ENCODE data around the gene RPP25. TPM values are rescaled to one million over a fixed set of nuclear protein-coding genes. Genes with fewer than 3 reads are reported as not detected.

Gene RPP25
- total and polyA plus RNA-seq, 4 donors: 2.2 to 3.3 (median 2.3) TPM

DNA sequence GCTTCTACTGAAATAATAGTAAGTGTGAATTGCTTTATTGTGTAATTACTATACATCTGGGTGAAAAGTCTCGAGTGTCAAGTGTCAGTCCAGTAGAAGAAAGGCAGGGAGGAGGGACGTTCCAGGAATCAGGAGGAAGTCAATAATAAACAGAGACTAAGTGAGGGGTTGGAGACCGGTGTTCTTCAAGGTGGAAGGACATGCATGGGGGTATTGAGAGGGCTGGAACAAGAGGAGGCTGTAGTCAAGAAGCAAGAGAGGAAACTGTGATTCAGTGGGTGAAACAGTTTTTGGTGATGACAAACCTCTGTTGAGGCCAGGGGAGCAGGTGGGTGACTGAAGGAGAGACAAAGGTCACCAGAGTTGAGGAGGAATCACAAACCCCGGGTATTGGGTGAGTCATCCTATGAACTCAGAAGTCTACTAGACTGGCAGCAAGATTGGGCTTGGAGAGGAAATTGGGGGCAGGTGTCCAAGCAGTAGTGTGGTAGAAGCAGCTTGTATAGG lies 27.2 kb upstream of the RPP25 start (continued):
- TF ChIP-seq, protein P1, sequence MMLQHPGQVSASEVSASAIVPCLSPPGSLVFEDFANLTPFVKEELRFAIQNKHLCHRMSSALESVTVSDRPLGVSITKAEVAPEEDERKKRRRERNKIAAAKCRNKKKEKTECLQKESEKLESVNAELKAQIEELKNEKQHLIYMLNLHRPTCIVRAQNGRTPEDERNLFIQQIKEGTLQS (IDR thresholded peaks at IDR 0.05): no peak
- TF ChIP-seq SP1 (IDR thresholded peaks at IDR 0.05) (no peak), RAD21 (IDR thresholded peaks at IDR 0.05) (no peak), EGR1 (IDR thresholded peaks at IDR 0.05; ENCODE audit: low read depth in 2 of 2) (no peak), YY1 (IDR thresholded peaks at IDR 0.05) (no peak), NR2F2 (IDR thresholded peaks at IDR 0.05) (no peak), FOXA2 (IDR thresholded peaks at IDR 0.05) (no peak)
- TF ChIP-seq, protein P2, sequence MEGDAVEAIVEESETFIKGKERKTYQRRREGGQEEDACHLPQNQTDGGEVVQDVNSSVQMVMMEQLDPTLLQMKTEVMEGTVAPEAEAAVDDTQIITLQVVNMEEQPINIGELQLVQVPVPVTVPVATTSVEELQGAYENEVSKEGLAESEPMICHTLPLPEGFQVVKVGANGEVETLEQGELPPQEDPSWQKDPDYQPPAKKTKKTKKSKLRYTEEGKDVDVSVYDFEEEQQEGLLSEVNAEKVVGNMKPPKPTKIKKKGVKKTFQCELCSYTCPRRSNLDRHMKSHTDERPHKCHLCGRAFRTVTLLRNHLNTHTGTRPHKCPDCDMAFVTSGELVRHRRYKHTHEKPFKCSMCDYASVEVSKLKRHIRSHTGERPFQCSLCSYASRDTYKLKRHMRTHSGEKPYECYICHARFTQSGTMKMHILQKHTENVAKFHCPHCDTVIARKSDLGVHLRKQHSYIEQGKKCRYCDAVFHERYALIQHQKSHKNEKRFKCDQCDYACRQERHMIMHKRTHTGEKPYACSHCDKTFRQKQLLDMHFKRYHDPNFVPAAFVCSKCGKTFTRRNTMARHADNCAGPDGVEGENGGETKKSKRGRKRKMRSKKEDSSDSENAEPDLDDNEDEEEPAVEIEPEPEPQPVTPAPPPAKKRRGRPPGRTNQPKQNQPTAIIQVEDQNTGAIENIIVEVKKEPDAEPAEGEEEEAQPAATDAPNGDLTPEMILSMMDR (IDR thresholded peaks at IDR 0.05; ENCODE audit: low read depth, low read length, missing input control): no peak

DNA sequence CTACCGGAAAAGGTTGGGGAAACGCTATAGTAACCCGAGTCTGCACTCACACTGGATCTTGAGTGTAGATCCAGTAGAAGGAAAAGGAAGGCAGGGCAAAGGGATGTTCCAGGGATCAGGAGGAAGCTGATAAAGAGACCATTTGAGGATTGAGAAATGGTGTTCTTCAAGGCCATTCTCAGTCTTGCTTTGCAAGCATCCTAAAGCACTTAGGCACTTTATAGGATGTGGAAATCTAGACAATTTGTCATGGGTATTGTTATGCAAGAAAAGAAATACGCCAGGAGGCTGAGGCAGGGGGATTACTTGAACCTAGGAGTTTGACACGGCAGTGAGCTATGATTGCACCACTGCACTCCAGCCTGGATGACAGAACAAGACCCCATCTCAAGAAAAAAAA lies 25.6 kb upstream of the RPP25 start:
- no peaks in the 10 kb centered on the region for H3K4me1 ChIP-seq (ENCODE audit: control insufficient read depth in 4 of 4, insufficient read depth in 4 of 4, low read length in 3 of 4)
- 74% methylated on average over 5 of the region's 5 CpGs for WGBS
- no peak for DNase-seq (ENCODE audit: low spot score)

DNA sequence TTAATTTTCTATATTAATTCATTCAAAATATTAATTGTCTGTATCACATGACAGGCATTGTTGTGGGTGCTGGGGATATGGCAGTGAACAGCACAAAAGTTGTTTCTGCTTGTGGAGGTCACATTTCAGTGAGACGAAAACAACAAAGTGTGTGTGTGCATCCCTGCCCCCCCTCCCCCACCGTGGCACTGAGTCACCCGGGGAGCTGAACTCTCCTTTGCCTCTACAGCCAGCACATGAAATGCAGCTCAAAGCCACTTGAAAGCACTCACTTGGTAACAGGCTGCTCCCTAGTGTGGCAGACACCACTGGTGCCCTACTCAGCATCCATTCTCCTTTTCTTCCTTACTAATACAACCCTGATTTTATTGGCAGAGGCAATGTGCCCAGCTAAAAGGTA lies 21.9 kb upstream of the RPP25 start:
- no peak for DNase-seq (ENCODE audit: low spot score)
- H3K4me3 ChIP-seq (ENCODE audit: low read depth in 1 of 3, low read length in 3 of 3): no peak overlapping the region
- no peaks in the 10 kb centered on the region for H3K4me1 ChIP-seq (ENCODE audit: control insufficient read depth in 4 of 4, insufficient read depth in 4 of 4, low read length in 3 of 4)
- H3K9ac ChIP-seq (ENCODE audit: low read depth in 1 of 2, low read length in 2 of 2): no peak overlapping the region
- H3K27me3 ChIP-seq (ENCODE audit: control insufficient read depth in 4 of 4, insufficient read depth in 4 of 4, low read length in 3 of 4): no peaks in the 10 kb centered on the region
- no peak overlapping the region for H3K27ac ChIP-seq (ENCODE audit: low read depth in 1 of 2, low read length in 2 of 2)
- H3K9me3 ChIP-seq (ENCODE audit: control insufficient read depth in 4 of 4, low read length in 3 of 4): no peaks in the 10 kb centered on the region
- TF ChIP-seq, protein P3, sequence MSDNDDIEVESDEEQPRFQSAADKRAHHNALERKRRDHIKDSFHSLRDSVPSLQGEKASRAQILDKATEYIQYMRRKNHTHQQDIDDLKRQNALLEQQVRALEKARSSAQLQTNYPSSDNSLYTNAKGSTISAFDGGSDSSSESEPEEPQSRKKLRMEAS (IDR thresholded peaks at IDR 0.05): no peak
- no peak for TF ChIP-seq NR2F2 (IDR thresholded peaks at IDR 0.05)
- TF ChIP-seq, protein P1 (IDR thresholded peaks at IDR 0.05): no peak
- no peak for TF ChIP-seq JUND (IDR thresholded peaks at IDR 0.05)
- TF ChIP-seq, protein P4, sequence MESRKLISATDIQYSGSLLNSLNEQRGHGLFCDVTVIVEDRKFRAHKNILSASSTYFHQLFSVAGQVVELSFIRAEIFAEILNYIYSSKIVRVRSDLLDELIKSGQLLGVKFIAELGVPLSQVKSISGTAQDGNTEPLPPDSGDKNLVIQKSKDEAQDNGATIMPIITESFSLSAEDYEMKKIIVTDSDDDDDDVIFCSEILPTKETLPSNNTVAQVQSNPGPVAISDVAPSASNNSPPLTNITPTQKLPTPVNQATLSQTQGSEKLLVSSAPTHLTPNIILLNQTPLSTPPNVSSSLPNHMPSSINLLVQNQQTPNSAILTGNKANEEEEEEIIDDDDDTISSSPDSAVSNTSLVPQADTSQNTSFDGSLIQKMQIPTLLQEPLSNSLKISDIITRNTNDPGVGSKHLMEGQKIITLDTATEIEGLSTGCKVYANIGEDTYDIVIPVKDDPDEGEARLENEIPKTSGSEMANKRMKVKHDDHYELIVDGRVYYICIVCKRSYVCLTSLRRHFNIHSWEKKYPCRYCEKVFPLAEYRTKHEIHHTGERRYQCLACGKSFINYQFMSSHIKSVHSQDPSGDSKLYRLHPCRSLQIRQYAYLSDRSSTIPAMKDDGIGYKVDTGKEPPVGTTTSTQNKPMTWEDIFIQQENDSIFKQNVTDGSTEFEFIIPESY (IDR thresholded peaks at IDR 0.05): no peak
- no peak for TF ChIP-seq EGR1 (IDR thresholded peaks at IDR 0.05; ENCODE audit: low read depth in 2 of 2)
- no peak for TF ChIP-seq SP1 (IDR thresholded peaks at IDR 0.05)
- TF ChIP-seq FOXA1 (IDR thresholded peaks at IDR 0.05): no peak
- TF ChIP-seq TAF1 (conservative IDR thresholded peaks at IDR 0.05): no peak
- no peak for TF ChIP-seq YY1 (IDR thresholded peaks at IDR 0.05)
- TF ChIP-seq RAD21 (IDR thresholded peaks at IDR 0.05): no peak
- no peak for TF ChIP-seq RXRA (IDR thresholded peaks at IDR 0.05)
- no peak for TF ChIP-seq HNF4A (conservative IDR thresholded peaks at IDR 0.05)
- TF ChIP-seq GABPA (IDR thresholded peaks at IDR 0.05 in 1 of 2, conservative IDR thresholded peaks at IDR 0.05 in 1 of 2): no peak
- TF ChIP-seq HNF4G (IDR thresholded peaks at IDR 0.05): no peak
- no peak for TF ChIP-seq FOXA2 (IDR thresholded peaks at IDR 0.05)
- TF ChIP-seq, protein P2 (IDR thresholded peaks at IDR 0.05; ENCODE audit: low read depth, low read length, missing input control): no peak
- 38% methylated on average over 3 of the region's 3 CpGs for WGBS
- no peaks in the 10 kb centered on the region for H3K36me3 ChIP-seq (ENCODE audit: control insufficient read depth in 4 of 4, insufficient read depth in 3 of 4, low read depth in 1 of 4, low read length in 3 of 4)

More for the DNA sequence above, 25.6 kb upstream of the RPP25 start:
- Histone ChIP-seq H3K4me3 (ENCODE audit: low read depth in 1 of 3, low read length in 3 of 3) (no peak overlapping the region), H3K9me3 (ENCODE audit: control insufficient read depth in 4 of 4, low read length in 3 of 4) (no peaks in the 10 kb centered on the region), H3K9ac (ENCODE audit: low read depth in 1 of 2, low read length in 2 of 2) (no peak overlapping the region), H3K36me3 (ENCODE audit: control insufficient read depth in 4 of 4, insufficient read depth in 3 of 4, low read depth in 1 of 4, low read length in 3 of 4) (no peaks in the 10 kb centered on the region), H3K27ac (ENCODE audit: low read depth in 1 of 2, low read length in 2 of 2) (no peak overlapping the region), H3K27me3 (ENCODE audit: control insufficient read depth in 4 of 4, insufficient read depth in 4 of 4, low read length in 3 of 4) (peaks cover 0 to 4% (median 0%) of the 10 kb centered on the region in 4 donors)
- TF ChIP-seq NR2F2 (IDR thresholded peaks at IDR 0.05): peak; percentile 64
- TF ChIP-seq, protein P4 (IDR thresholded peaks at IDR 0.05): no peak

Measured in liver (tissue), 9 donors.